ENCODE data around the gene IZUMO1.

The IZUMO1 gene

GRCh38 chr19:48760504-48761205 is 13.9 kb upstream of the IZUMO1 start:
- Histone ChIP-seq H3K4me3 (ENCODE audit: insufficient read depth, low read length, poor library complexity, severe bottlenecking) (no peak overlapping the region), H3K4me2 (ENCODE audit: low read depth, low read length, poor library complexity, severe bottlenecking) (no peak overlapping the region), H3K9me3 (ENCODE audit: insufficient read depth, low read length) (no peaks in the 10 kb centered on the region), H3K9me2 (replicated peaks; ENCODE audit: insufficient read depth, low read length) (no peaks in the 10 kb centered on the region), H2AFZ (ENCODE audit: low read depth, low read length, severe bottlenecking) (no peak overlapping the region), H3F3A (ENCODE audit: insufficient read depth) (no peaks in the 10 kb centered on the region), H3K27me3 (ENCODE audit: low read length) (no peaks in the 10 kb centered on the region), H3K79me2 (ENCODE audit: insufficient read depth, low read length) (no peaks in the 10 kb centered on the region), H3K27ac (ENCODE audit: low read depth, low read length) (no peak overlapping the region), H3K36me3 (ENCODE audit: low read length) (no peaks in the 10 kb centered on the region), H3K9ac (ENCODE audit: low read length) (no peak overlapping the region), H4K20me1 (ENCODE audit: low read depth, low read length) (no peaks in the 10 kb centered on the region)
- TF ChIP-seq CTCF (IDR thresholded peaks at IDR 0.05; ENCODE audit: insufficient read depth, low read length, poor library complexity, severe bottlenecking) = no peak
- TF ChIP-seq EZH2phosphoT487 (conservative IDR thresholded peaks at IDR 0.05; ENCODE audit: low read length) = no peak

GRCh38 chr19:48757741-48758144 is 11.0 kb upstream of the IZUMO1 start:
- no peak overlapping the region for H3K9ac ChIP-seq (ENCODE audit: low read length)
- no peaks in the 10 kb centered on the region for H3F3A ChIP-seq (ENCODE audit: insufficient read depth)
- H3K36me3 ChIP-seq (ENCODE audit: low read length) = no peaks in the 10 kb centered on the region
- no peak overlapping the region for H3K4me2 ChIP-seq (ENCODE audit: low read depth, low read length, poor library complexity, severe bottlenecking)
- H3K9me2 ChIP-seq (replicated peaks; ENCODE audit: insufficient read depth, low read length) = no peaks in the 10 kb centered on the region
- H3K9me3 ChIP-seq (ENCODE audit: insufficient read depth, low read length) = no peaks in the 10 kb centered on the region
- H2AFZ ChIP-seq (ENCODE audit: low read depth, low read length, severe bottlenecking) = no peak overlapping the region
- no peaks in the 10 kb centered on the region for H3K79me2 ChIP-seq (ENCODE audit: insufficient read depth, low read length)
- H3K27me3 ChIP-seq (ENCODE audit: low read length) = no peaks in the 10 kb centered on the region
- TF ChIP-seq EZH2phosphoT487 (conservative IDR thresholded peaks at IDR 0.05; ENCODE audit: low read length) = no peak
- no peak for TF ChIP-seq CTCF (IDR thresholded peaks at IDR 0.05; ENCODE audit: insufficient read depth, low read length, poor library complexity, severe bottlenecking)
- no peaks in the 10 kb centered on the region for H4K20me1 ChIP-seq (ENCODE audit: low read depth, low read length)
- no peak overlapping the region for H3K4me3 ChIP-seq (ENCODE audit: insufficient read depth, low read length, poor library complexity, severe bottlenecking)
- H3K27ac ChIP-seq (ENCODE audit: low read depth, low read length) = no peak overlapping the region

- no peak overlapping the region for H2AFZ ChIP-seq (ENCODE audit: low read depth, low read length, severe bottlenecking)
- no peak for TF ChIP-seq EZH2phosphoT487 (conservative IDR thresholded peaks at IDR 0.05; ENCODE audit: low read length)
- TF ChIP-seq CTCF (IDR thresholded peaks at IDR 0.05; ENCODE audit: insufficient read depth, low read length, poor library complexity, severe bottlenecking) = no peak
- no peaks in the 10 kb centered on the region for H4K20me1 ChIP-seq (ENCODE audit: low read depth, low read length)
- no peak overlapping the region for H3K4me2 ChIP-seq (ENCODE audit: low read depth, low read length, poor library complexity, severe bottlenecking)
- no peak overlapping the region for H3K4me3 ChIP-seq (ENCODE audit: insufficient read depth, low read length, poor library complexity, severe bottlenecking)
- no peak overlapping the region for H3K27ac ChIP-seq (ENCODE audit: low read depth, low read length)
- no peaks in the 10 kb centered on the region for H3K36me3 ChIP-seq (ENCODE audit: low read length)
- no peaks in the 10 kb centered on the region for H3K79me2 ChIP-seq (ENCODE audit: insufficient read depth, low read length)
- no peaks in the 10 kb centered on the region for H3F3A ChIP-seq (ENCODE audit: insufficient read depth)
- H3K9me3 ChIP-seq (ENCODE audit: insufficient read depth, low read length) = no peaks in the 10 kb centered on the region
- no peaks in the 10 kb centered on the region for H3K9me2 ChIP-seq (replicated peaks; ENCODE audit: insufficient read depth, low read length)
- H3K9ac ChIP-seq (ENCODE audit: low read length) = no peak overlapping the region
- no peaks in the 10 kb centered on the region for H3K27me3 ChIP-seq (ENCODE audit: low read length)
These were observed 10.5 kb upstream of the IZUMO1 start for GRCh38 chr19:48757089-48757675.

Data from SU-DHL-6 (cell line).